Bronchial epithelial cell (primary cell): Measurements from ENCODE around the gene LACTB. TPM values are rescaled to one million over a fixed set of nuclear protein-coding genes. Genes with fewer than 3 reads are reported as not detected.

Source experiments
- DNase-seq: peaks from one replicate; pipeline ENCODE4 v3.0.0-alpha.2; 2010; ENCODE audit warnings: low read depth
- FAIRE-seq: peaks from 2 replicates; lab custom pipeline; 2011; peaks lifted over from hg19 to GRCh38; lab: Jason Lieb, UNC
- H3K27me3 ChIP-seq: 2 replicates; pipeline ENCODE4 v1.5.1; 2011; ENCODE audit warnings: low read length; ENCODE audit not compliant: control insufficient read depth, insufficient read depth
- H3K36me3 ChIP-seq: 2 replicates; pipeline ENCODE4 v1.5.1; 2011; ENCODE audit warnings: low read length; ENCODE audit not compliant: control insufficient read depth, insufficient read depth
- H3K4me3 ChIP-seq: 2 replicates; pipeline ENCODE4 v1.5.1; 2011; ENCODE audit warnings: mild to moderate bottlenecking, low read depth, low read length, control low read depth
- total RNA-seq: library from RNA; depleted of rRNA; stranded (reverse); fragments of >200 nt; gene quantifications from 2 replicates; pipeline ENCODE4 v1.2.1, GENCODE V29; 2014
- TF ChIP-seq, protein P1 (sequence below): IDR thresholded peaks from 2 replicates; pipeline ENCODE4 v1.5.1; 2011; ENCODE audit warnings: mild to moderate bottlenecking, moderate library complexity, low read length, control low read depth, inconsistent platforms; ENCODE audit not compliant: insufficient read depth, severe bottlenecking

Gene LACTB, protein sequence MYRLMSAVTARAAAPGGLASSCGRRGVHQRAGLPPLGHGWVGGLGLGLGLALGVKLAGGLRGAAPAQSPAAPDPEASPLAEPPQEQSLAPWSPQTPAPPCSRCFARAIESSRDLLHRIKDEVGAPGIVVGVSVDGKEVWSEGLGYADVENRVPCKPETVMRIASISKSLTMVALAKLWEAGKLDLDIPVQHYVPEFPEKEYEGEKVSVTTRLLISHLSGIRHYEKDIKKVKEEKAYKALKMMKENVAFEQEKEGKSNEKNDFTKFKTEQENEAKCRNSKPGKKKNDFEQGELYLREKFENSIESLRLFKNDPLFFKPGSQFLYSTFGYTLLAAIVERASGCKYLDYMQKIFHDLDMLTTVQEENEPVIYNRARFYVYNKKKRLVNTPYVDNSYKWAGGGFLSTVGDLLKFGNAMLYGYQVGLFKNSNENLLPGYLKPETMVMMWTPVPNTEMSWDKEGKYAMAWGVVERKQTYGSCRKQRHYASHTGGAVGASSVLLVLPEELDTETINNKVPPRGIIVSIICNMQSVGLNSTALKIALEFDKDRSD
- 14.5 and 15.5 TPM in 2 replicates for total RNA-seq

DNA sequence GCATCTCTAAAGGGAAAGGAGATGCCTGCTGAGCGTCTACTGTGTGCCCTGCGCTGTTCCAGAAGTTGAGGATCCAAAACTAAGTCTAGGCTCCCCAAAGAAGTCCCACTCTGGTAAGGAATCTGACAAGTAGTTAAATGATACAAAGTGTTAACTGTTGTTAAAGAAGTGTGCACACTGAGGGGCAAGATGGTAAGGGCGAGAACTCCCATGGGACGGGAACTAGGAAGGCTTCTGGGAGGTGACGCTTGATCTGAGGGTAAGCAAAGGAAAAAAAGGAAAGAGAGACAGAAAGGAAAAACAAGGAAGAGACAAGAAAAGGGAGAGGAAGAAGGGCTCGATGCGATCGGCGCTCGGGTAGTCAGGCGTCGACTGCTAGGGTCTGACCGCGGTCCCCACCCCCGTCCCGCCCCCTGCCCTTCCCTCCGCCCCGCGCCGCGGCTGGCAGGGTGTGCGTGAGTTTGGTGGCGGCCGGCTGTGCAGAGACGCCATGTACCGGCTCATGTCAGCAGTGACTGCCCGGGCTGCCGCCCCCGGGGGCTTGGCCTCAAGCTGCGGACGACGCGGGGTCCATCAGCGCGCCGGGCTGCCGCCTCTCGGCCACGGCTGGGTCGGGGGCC, at the start of gene LACTB:
Gene LACTB, plus strand, starts transcription at position 480 of the 620 bp plus-strand sequence. Its CDS starts 11 bp downstream, at position 491.
- no peaks in the 10 kb centered on the region for H3K36me3 ChIP-seq
- no peaks in the 10 kb centered on the region for H3K27me3 ChIP-seq
- FAIRE-seq, result no peak
- peak within 1 kb of the TSS; percentile 96 for H3K4me3 ChIP-seq
- TF ChIP-seq, protein P1, sequence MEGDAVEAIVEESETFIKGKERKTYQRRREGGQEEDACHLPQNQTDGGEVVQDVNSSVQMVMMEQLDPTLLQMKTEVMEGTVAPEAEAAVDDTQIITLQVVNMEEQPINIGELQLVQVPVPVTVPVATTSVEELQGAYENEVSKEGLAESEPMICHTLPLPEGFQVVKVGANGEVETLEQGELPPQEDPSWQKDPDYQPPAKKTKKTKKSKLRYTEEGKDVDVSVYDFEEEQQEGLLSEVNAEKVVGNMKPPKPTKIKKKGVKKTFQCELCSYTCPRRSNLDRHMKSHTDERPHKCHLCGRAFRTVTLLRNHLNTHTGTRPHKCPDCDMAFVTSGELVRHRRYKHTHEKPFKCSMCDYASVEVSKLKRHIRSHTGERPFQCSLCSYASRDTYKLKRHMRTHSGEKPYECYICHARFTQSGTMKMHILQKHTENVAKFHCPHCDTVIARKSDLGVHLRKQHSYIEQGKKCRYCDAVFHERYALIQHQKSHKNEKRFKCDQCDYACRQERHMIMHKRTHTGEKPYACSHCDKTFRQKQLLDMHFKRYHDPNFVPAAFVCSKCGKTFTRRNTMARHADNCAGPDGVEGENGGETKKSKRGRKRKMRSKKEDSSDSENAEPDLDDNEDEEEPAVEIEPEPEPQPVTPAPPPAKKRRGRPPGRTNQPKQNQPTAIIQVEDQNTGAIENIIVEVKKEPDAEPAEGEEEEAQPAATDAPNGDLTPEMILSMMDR, result no peak
- peak; percentile 59 for DNase-seq

DNA sequence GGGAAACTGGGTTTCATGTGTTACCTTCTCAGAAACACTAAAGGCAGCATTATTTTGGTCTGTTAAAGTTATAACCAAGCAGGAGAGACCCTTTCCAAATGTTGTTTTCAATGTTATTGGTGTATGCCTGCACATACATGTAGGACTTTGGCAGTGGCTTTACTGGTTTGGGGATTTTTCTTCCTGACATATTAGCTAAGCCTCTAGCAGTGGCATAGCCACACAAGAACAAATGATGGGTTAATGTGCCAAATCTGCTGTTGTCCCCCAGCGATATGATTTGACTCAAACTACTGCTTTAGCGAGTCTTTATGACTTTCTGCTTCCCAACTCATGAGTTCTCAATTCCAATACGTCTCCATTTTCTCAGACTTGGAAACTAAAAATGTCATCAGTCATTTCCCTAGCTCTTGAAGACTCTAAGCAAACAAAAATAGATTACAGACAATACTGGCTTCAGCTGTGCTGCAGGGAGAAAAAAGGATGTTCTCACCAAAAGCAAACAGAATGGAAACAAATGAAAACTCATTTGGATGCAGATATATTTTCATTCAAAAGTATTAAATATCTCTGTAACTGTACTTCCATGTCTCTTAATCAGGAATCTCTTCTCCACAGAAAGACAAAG, 49.5 kb upstream of the LACTB start:
- TF ChIP-seq, protein P1, result no peak
- Histone ChIP-seq H3K27me3 (no peaks in the 10 kb centered on the region), H3K36me3 (peaks cover 15% of the 10 kb centered on the region), H3K4me3 (no peak overlapping the region)
- DNase-seq (no peak), FAIRE-seq (no peak)

DNA sequence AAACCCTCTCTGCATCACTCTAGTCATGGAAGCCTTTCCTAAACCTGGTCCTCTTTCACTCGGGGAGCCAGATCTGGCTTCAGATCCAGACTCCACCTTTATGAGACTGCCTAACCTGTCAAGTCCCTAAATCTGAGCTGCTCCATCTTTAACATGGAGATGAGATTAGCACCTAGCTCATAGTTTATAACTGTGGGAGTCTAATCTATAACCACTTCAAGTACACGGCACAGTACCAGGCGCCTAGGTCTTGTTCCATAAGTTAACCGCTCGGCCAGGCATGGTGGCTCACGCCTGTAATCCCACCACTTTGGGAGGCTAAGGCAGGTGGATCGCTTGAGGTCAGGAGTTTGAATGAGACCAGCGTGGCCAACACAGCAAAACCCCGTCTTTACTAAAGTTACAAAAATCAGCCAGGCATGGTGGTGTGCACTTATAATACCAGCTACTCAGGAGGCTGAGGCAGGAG, 48.8 kb upstream of the LACTB start:
- Histone ChIP-seq H3K27me3 (no peaks in the 10 kb centered on the region), H3K4me3 (no peak overlapping the region), H3K36me3 (peaks cover 11% of the 10 kb centered on the region)
- FAIRE-seq (no peak), DNase-seq (no peak)
- TF ChIP-seq, protein P1, result no peak

DNA sequence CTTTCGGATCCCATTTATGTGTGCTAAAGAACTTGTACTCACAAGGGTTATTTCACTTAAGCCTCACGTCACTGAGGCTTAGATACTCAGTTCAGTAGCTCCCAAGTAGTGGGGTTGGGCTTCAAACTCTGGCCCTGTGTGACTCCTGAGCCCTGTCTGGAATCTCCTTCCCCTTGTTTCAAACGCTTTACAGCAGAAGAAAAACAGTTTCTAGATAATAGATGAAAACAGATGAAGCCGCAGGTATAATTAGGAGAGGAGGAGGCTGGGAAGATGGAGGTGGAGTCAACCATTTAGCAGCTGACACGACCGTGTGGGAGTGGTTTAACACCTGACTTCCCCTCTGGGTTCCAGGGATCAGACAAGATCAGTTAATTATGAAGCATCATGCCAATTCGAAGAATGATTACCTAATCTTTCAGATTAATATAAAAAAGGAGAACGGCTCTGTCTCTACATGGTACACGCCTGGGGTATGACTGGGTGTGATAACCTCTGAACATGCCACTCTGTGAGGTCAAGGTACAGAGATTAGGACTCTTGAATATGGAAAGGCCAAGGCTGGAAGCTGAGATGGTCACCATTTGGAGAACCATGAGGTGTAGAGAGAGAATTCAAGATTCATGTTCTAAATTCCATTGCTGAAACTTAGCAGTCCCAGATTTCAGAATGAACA, 48.0 kb upstream of the LACTB start:
- Histone ChIP-seq H3K36me3 (peaks cover 6% of the 10 kb centered on the region), H3K27me3 (no peaks in the 10 kb centered on the region), H3K4me3 (no peak overlapping the region)
- TF ChIP-seq, protein P1, result no peak
- FAIRE-seq, result no peak
- peak; percentile 42 for DNase-seq
